H4 (cell line): Measurements from ENCODE around the gene MYPOP. TPM values are rescaled to one million over a fixed set of nuclear protein-coding genes. Genes with fewer than 3 reads are reported as not detected.
"Not testable (repeated sequence)": the region's sequence is repeated elsewhere in the genome, so short reads cannot be mapped to it uniquely, and the experiment has no call there.

ENCODE experiments used
- DNase-seq: peaks from one replicate; pipeline ENCODE4 v3.0.0-alpha.2; 2015; ENCODE audit warnings: low spot score
- total RNA-seq: library from RNA; depleted of rRNA; stranded (reverse); fragments of >200 nt; shearing (Covaris generic); gene quantifications from 2 replicates; pipeline ENCODE4 v1.2.3, GENCODE V29; 2014

MYPOP gene
- total RNA-seq, 1 experiment from 2014 or later = 0.52 TPM

DNA sequence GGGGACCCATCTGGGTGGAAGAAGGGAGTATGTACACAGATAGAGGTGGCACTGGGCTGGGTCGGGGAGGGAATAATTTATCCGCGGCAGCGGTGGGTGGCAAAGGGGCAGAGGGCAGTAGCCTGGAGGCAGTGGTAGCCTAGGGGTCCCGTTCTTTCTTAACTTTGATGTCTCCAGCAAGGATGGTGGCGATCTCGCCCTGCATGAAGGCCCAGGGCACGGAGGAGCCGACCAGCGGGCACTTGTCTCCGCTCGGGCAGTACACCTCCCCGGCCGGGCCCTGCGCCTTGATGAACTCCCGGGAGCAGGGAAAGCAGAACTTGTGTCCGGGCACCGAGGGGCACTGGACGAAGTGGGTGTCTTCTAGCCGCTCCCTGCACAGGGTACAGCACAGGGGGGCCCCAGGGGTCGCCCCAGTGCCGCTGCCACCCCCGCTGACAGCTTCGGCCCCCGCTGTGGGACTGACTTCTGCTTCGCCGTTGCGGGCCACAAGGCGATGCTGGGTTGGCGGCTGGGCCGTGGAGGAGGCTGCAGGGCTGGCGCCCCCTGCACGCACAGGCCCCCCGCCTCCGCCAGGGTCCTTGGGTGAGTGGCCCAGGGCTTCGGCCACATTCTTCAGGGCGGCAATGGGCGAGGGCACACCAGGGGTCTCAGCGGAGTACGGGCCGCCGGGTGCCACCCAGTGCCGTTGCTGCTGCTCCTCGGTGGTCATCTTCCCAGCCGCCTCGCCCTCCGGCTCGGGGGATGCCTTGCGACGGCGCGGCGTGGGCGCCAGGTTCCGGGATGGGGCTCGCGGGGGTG is 18.3 kb downstream of the MYPOP start:
- no peak for DNase-seq

GRCh38 chr19:45883586-45883880 is 18.9 kb downstream of the MYPOP start:
- no peak for DNase-seq

DNA sequence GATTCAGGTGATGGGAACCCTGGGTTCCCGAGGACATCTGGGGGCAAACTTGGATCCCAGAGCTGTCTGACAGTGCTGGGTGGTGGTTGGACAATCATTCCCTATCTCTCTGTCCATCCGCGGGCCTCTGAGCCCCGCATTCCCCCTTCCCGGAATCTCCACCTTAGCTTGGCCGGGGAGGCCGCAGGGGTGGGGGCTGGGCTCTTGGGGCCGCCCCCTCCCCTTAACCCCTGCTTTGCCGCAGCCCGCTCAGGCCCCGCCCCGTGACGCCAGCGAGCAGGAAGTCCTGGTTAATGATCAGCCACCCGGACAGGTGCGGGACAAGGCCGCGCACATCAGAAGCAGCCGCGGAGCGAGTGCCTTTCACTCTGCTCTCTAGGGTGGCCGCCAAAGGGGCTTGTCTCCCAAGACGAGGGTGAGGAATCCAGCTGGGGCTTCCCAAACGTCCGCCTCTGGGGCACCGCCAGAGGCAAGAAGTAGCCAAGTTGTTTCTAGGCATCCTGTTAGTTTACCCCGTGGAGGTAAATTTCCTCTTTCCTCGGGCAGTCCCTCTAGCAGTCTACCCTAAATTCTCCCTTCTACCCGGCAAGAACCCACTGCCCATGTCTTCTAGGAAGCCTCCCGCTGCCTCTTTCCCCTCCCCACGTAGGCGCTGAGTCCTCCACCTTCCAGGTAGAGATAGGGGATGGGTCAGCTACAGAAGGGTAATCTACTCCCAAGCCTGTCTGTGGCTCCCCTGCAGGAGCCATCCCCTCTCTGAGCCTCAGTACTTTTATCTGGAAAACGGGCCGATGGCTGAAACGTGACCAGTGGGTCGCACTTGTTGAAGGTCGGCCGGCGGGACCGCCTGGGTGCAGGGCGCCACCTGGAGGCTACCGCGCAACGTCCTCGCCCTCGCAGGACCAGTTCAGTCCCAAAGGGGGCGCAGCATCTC is 19.5 kb downstream of the MYPOP start:
- peak; percentile 63 for DNase-seq

- no peak for DNase-seq
These were observed 20.4 kb downstream of the MYPOP start for GRCh38 chr19:45881909-45882528.

DNA sequence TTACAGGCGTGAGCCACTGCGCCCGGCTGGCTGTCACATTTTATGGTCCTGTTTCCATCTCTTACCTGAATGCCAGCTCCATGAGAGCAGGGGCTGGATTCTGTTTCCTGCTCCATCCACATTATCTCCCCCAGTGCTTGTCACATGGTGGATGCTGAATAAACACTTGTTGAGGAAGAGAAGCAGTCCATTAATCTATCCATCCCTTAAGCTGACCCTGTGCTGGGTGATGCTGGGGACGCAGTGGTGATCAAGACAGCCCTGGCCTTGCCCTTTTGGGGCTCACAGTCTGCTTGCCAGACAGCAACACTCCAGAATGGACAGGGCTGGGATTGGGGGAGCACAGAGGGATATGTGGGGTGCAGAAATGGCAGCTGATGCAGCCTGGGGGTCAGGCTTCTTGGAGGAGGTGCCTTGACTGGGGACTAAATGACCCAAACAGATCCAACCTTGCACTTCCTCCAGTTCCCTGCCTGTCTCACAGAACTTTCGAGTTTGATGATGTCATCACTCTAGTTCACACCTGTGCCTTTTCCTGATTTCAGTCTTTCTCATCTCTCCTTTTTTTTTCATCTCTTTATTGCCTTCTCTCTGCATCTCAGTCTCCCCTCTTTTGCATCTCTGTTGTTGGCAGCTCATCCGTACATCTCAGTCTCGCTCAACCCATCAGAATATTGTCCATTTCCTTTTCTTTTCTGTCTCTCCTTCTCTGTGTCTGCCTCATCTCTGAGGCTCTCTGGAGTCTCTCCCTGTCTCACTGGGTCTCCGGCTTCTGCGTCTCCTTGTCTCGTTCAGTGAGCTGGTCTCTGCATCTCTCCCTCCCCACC is 21.1 kb downstream of the MYPOP start:
- no peak for DNase-seq

DNA sequence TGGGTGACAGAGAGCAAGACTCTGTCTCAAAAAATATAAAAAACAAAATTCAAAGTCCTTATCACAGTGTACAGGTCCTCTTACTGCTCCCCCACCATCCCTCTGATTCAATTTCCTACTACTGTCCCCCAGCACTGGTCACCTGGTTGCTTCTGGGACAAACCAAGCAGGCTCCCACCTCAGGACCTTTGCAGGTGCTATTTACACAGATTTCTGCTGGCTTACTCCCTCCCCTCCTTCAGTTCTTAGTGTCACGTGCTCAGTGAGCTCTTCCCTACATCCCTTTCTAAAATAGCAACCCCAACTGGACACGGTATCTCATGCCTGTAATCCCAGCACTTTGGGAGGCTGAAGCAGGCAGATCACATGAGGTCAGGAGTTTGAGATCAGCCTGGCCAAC is 22.4 kb downstream of the MYPOP start:
- no peak for DNase-seq

GRCh38 chr19:45879055-45879454 is 23.4 kb downstream of the MYPOP start:
- no peak for DNase-seq

GRCh38 chr19:45878043-45878794 is 24.2 kb downstream of the MYPOP start:
- DNase-seq = no peak

GRCh38 chr19:45876411-45877197 is 25.8 kb downstream of the MYPOP start:
- no peak for DNase-seq

DNA sequence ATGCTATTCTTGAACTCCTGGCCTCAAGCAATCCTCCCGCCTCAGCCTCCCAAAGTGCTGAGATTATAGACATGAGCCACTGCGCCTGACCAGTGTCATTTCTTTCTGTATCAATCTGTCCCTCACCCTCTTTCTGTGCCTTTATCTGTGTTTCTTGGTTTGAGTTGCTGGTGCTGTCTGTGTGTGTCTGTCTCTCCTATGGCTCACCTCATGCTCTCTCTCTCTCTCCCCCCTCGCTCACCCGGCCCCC is 26.3 kb downstream of the MYPOP start:
- DNase-seq = no peak

DNA sequence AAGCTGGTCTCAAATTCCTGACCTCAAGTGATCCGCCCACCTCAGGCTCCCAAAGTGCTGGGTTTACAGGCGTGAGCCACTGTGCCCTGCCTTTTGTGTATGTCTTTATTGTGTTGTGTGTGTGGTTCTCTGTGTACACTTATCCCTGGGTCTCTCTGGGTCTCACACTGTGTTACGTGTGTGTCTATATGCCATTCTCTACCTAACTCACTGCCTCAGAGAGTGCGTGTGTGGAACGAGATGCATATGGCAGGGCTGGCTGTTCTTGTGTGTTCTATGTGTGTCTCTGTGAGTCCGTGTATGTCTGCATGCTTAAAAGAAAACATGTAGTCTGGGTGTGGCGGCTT is 27.8 kb downstream of the MYPOP start:
- DNase-seq = no peak

GRCh38 chr19:45873219-45873772 is 29.1 kb downstream of the MYPOP start:
- no peak for DNase-seq

- no peak for DNase-seq
These were observed 30.1 kb downstream of the MYPOP start for GRCh38 chr19:45872095-45872919.

- DNase-seq = no peak
These were observed 31.6 kb downstream of the MYPOP start for GRCh38 chr19:45870798-45871197.

DNA sequence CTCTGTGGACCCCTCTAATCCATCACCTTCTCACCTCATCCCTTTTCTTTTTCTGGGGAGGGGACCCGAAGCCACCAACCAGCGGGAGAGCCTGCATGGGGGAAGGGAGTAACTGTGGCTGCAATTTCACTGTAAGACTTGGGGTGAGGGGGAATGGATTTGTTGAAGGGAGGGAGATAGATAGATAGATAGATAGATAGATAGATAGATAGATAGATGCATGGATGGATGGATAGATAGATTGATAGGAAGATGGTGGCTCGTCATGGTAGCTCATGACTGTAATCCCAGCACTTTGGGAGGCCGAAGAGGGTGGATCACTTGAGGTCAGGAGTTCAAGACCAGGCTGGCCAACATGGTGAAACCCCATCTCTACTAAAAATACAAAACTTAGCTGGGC is 35.2 kb downstream of the MYPOP start:
- DNase-seq = not testable (repeated sequence)

DNA sequence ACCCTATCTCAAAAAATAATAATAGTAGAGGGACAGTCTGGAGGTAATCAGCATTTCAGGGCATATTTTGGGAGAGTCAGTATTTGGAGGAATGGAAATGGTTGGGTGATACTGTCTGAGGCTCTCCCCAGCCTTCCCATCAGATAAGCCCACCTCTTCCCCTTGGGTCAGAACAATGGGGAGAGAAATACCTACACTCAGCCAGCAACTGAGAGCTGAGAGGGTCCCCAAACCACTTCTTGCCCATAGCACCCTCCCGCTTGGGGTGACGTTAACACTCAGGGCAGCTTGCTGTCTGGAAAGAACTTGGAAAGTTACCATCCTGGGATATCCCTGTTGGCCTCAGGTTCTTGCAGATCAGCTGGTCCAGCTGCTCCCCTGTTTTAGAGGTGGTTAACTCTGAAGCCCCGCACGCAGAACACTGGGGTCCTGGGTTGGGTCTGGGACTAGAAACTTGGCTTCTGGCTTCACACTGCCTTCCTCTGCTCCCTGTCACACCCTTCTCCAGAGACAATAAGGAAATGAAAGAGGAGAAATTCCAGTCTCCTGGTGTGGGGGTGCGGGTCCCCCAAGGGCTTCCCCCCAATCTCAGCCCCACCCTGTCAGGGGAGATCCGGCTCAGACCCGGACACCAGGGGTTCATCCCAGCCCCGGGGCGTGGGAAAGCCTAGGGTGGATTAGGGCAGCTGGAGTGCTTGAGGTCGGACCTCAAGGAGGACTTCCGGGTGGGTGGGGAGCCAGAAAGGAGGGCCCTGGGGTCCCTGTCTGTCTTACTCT is 35.8 kb downstream of the MYPOP start:
- no peak for DNase-seq

GRCh38 chr19:45865269-45865948 is 37.0 kb downstream of the MYPOP start:
- no peak for DNase-seq

GRCh38 chr19:45864629-45865082 is 37.8 kb downstream of the MYPOP start:
- no peak for DNase-seq
